WTC11 (cell line): Measurements from ENCODE around the gene NUDT22. TPM values are rescaled to one million over a fixed set of nuclear protein-coding genes. Genes with fewer than 3 reads are reported as not detected.

Experiments used
- ATAC-seq: fragments of 200-7000 bp; cut with Tn5 transposase; 2 replicates; pipeline ENCODE4 v1.10.0; 2021; ENCODE audit warnings: mild to moderate bottlenecking, moderate library complexity
- CTCF ChIA-PET: fragments of 300-600 bp; sonication (Branson Sonifier 250); formaldehyde crosslinking; loops from one replicate; lab custom pipeline; 2021; ENCODE audit warnings: antibody characterized with exemption; lab: Charles Lee
- POLR2A ChIA-PET: fragments of 350-600 bp; sonication (Branson Sonifier 250); formaldehyde crosslinking; loops from one replicate; lab custom pipeline; 2021; ENCODE audit warnings: antibody characterized with exemption; lab: Charles Lee
- DNase-seq: peaks from one replicate; pipeline ENCODE4 v3.0.0; 2021; ENCODE audit warnings: low spot score
- H3K27ac Mint-ChIP-seq: 2 replicates; pipeline ENCODE4 v1.8.0; 2021; ENCODE audit warnings: mixed read lengths
- H3K27me3 Mint-ChIP-seq: 2 replicates; pipeline ENCODE4 v1.8.0; 2021; ENCODE audit warnings: low read depth, mild to moderate bottlenecking, moderate library complexity, mixed read lengths
- H3K36me3 Mint-ChIP-seq: 2 replicates; pipeline ENCODE4 v1.8.0; 2021; ENCODE audit warnings: mixed read lengths
- H3K4me1 Mint-ChIP-seq: 2 replicates; pipeline ENCODE4 v1.8.0; 2022; ENCODE audit warnings: mixed read lengths
- H3K4me3 Mint-ChIP-seq: 2 replicates; pipeline ENCODE4 v1.8.0; 2021; ENCODE audit warnings: mild to moderate bottlenecking, moderate library complexity, mixed read lengths
- H3K9me3 Mint-ChIP-seq: 2 replicates; pipeline ENCODE4 v1.8.0; 2021; ENCODE audit warnings: mixed read lengths
- CREB1 ChIP-seq: sonication (generic); formaldehyde crosslinking; IDR thresholded peaks from 2 replicates; pipeline ENCODE4 v1.8.0; 2023; ENCODE audit warnings: mild to moderate bottlenecking, missing genetic modification reagents
- ELF4 ChIP-seq: sonication (generic); formaldehyde crosslinking; IDR thresholded peaks from 2 replicates; pipeline ENCODE4 v1.8.1; 2022; ENCODE audit warnings: low read depth, mild to moderate bottlenecking, moderate library complexity, missing genetic modification reagents
- GABPB1 ChIP-seq: sonication (generic); formaldehyde crosslinking; IDR thresholded peaks from 2 replicates; pipeline ENCODE4 v1.8.1; 2023; ENCODE audit warnings: mild to moderate bottlenecking, missing genetic modification reagents
- MYBL2 ChIP-seq: sonication (generic); formaldehyde crosslinking; IDR thresholded peaks from 2 replicates; pipeline ENCODE4 v1.8.1; 2023; ENCODE audit warnings: mild to moderate bottlenecking, moderate library complexity, missing genetic modification reagents
- NR2C2 ChIP-seq: sonication (generic); formaldehyde crosslinking; IDR thresholded peaks from 2 replicates; pipeline ENCODE4 v1.8.0; 2022; ENCODE audit warnings: mild to moderate bottlenecking, missing genetic modification reagents
- NR3C1 ChIP-seq: sonication (generic); formaldehyde crosslinking; conservative IDR thresholded peaks from 2 replicates; pipeline ENCODE4 v1.8.1; 2023; ENCODE audit warnings: low read depth, mild to moderate bottlenecking, missing genetic modification reagents
- SMAD3 ChIP-seq: sonication (generic); formaldehyde crosslinking; IDR thresholded peaks from 2 replicates; pipeline ENCODE4 v1.8.0; 2022; ENCODE audit warnings: missing genetic modification reagents, mild to moderate bottlenecking, borderline replicate concordance
- ZNF219 ChIP-seq: sonication (generic); formaldehyde crosslinking; IDR thresholded peaks from 2 replicates; pipeline ENCODE4 v1.8.0; 2023; ENCODE audit warnings: missing genetic modification reagents, mild to moderate bottlenecking, borderline replicate concordance
- ZNF396 ChIP-seq: fragments of 250-450 bp; sonication (Bioruptor Pico); IDR thresholded peaks from 2 replicates; pipeline ENCODE4 v1.8.0; 2021; ENCODE audit warnings: mild to moderate bottlenecking, moderate library complexity, borderline replicate concordance
- ZNF416 ChIP-seq: fragments of 250-450 bp; sonication (Bioruptor Pico); IDR thresholded peaks from 2 replicates; pipeline ENCODE4 v1.9.0; 2021; ENCODE audit warnings: mild to moderate bottlenecking, inconsistent platforms
- ZNF423 ChIP-seq: fragments of 250-450 bp; sonication (Bioruptor Pico); IDR thresholded peaks from 2 replicates; pipeline ENCODE4 v2.1.2; 2022; ENCODE audit warnings: mild to moderate bottlenecking, moderate library complexity
- total RNA-seq: library from RNA; stranded (reverse); gene quantifications from 3 replicates; pipeline ENCODE4 v1.2.3, GENCODE V29; 2021
- TF ChIP-seq, protein P1 (sequence below): sonication (generic); formaldehyde crosslinking; IDR thresholded peaks from 2 replicates; pipeline ENCODE4 v1.8.1; 2022; ENCODE audit warnings: low read depth, mild to moderate bottlenecking, moderate library complexity, missing genetic modification reagents, borderline replicate concordance
- TF ChIP-seq, protein P2 (sequence below): sonication (generic); formaldehyde crosslinking; IDR thresholded peaks from 2 replicates; pipeline ENCODE4 v1.8.0; 2023; ENCODE audit warnings: missing genetic modification reagents
- TF ChIP-seq, protein P3 (sequence below): sonication (generic); formaldehyde crosslinking; IDR thresholded peaks from 2 replicates; pipeline ENCODE4 v1.8.0; 2022; ENCODE audit warnings: mild to moderate bottlenecking, missing genetic modification reagents
- TF ChIP-seq, protein P4 (sequence below): sonication (generic); formaldehyde crosslinking; IDR thresholded peaks from 2 replicates; pipeline ENCODE4 v1.8.1; 2022; ENCODE audit warnings: mild to moderate bottlenecking, moderate library complexity, missing genetic modification reagents
- TF ChIP-seq, protein P5 (sequence below): sonication (generic); formaldehyde crosslinking; IDR thresholded peaks from 2 replicates; pipeline ENCODE4 v1.8.1; 2022; ENCODE audit warnings: missing genetic modification reagents, borderline replicate concordance
- TF ChIP-seq, protein P6 (sequence below): fragments of 250-450 bp; sonication (Bioruptor Pico); IDR thresholded peaks from 2 replicates; pipeline ENCODE4 v1.9.0; 2021; ENCODE audit warnings: mild to moderate bottlenecking
- TF ChIP-seq, protein P7 (sequence below): fragments of 250-450 bp; sonication (Bioruptor Pico); IDR thresholded peaks from 2 replicates; pipeline ENCODE4 v1.9.0; 2021; ENCODE audit warnings: mild to moderate bottlenecking

The NUDT22 gene
- total RNA-seq, 1 experiment from 2014 or later = 64.4 TPM

DNA sequence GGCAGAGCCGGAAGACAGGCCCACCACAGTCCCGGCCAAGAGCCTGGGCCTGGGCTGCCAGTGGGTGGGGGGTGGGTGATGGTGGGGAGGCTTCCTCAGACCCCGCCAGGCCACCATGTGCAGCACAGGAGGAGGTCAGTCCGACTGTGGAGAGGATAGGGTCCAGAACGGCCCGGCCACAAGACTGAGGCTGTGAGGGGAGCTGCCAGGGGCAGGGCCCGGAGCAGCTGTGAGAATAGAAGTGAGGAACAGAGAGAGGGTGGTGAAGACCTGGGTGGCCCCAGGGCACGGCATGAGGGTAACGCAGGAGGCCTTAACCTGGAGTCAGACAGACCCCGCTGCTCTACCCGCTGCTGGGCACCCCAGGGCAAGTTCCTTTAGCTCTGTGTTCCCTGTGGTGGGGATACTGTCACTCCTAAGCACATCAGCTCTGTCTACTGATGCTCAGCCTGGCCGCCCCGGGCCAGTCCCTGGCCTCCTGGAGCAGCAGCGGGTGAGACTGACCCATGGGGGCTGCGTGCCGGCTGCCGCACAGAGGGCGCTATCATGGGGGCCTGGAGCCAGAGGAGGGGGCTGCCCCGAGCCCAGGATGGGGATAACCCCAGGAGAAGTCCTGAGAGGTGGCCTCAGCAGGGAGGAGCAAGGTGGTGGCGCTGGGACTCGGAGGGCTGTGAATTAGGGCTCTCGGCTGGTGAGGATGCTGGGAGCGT is 17.8 kb upstream of the NUDT22 start (continued):
- TF ChIP-seq, protein P1, sequence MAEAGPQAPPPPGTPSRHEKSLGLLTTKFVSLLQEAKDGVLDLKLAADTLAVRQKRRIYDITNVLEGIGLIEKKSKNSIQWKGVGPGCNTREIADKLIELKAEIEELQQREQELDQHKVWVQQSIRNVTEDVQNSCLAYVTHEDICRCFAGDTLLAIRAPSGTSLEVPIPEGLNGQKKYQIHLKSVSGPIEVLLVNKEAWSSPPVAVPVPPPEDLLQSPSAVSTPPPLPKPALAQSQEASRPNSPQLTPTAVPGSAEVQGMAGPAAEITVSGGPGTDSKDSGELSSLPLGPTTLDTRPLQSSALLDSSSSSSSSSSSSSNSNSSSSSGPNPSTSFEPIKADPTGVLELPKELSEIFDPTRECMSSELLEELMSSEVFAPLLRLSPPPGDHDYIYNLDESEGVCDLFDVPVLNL (CRISPR knock-in tag) = no peak
- TF ChIP-seq ELF4 (CRISPR knock-in tag) = no peak
- TF ChIP-seq, all 79 proteins: peak for 0

DNA sequence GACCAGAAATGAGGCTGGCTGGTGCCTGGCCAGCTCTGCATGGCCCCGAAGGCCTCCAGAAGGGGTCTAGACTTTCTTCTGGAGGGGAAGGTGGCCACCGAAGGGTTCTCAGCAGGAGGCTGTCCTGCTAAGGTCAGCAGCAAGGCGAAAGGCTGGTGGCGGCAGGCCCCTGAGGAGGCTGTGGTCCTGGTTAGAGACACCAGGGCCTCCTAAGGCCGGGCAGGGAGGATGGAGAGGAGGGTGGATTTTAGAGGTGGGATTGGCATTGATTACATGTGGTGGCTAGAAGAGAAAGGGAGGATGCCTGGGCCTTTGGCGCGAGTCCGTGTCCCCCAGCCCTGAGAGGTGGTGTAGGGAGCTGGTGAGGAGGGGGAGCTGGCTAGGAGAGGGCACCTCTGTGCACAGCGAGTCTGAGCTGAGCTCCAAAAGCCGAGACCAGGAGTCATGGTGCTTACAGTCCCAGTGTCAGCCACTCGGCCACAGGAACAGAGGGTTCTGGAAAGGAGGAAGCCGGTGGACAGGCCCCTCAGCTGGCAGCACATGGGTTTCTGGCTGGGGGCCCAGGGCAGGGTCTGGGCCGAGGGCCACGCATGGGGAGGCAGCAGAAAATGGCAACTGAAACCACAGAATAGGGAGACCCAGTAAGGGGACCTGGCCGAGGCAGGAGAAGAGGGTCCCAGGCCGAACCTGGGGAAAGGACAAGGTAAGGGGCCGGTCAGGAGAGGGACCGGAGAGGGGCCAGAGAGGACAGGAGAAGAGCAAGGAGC is 17.1 kb upstream of the NUDT22 start:
- DNase-seq (no peak), ATAC-seq (no peak)
- H3K27ac Mint-ChIP-seq = no peak overlapping the region; the same call in 1 of the 2 replicates
- TF ChIP-seq SMAD3 (no peak), ZNF416 (no peak)
- TF ChIP-seq, protein P2, sequence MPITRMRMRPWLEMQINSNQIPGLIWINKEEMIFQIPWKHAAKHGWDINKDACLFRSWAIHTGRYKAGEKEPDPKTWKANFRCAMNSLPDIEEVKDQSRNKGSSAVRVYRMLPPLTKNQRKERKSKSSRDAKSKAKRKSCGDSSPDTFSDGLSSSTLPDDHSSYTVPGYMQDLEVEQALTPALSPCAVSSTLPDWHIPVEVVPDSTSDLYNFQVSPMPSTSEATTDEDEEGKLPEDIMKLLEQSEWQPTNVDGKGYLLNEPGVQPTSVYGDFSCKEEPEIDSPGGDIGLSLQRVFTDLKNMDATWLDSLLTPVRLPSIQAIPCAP (CRISPR knock-in tag) = no peak
- peaks cover 6% of the 10 kb centered on the region for H3K4me1 Mint-ChIP-seq
- peaks cover 10% of the 10 kb centered on the region for H3K36me3 Mint-ChIP-seq
- CTCF ChIA-PET = interaction anchor here (1.0 to 2.0 kb wide), 3 partner anchors 92 to 146 kb away, joined by 3 to 8 read pairs (median 6); no protein-coding TSS in a partner anchor
- POLR2A ChIA-PET = interaction anchor here (0.5 kb wide), 1 partner anchor 21 kb away, joined by 5 read pairs; no protein-coding TSS in a partner anchor
- no peaks in the 10 kb centered on the region for H3K27me3 Mint-ChIP-seq
- H3K9me3 Mint-ChIP-seq = no peaks in the 10 kb centered on the region
- H3K4me3 Mint-ChIP-seq = no peak overlapping the region

DNA sequence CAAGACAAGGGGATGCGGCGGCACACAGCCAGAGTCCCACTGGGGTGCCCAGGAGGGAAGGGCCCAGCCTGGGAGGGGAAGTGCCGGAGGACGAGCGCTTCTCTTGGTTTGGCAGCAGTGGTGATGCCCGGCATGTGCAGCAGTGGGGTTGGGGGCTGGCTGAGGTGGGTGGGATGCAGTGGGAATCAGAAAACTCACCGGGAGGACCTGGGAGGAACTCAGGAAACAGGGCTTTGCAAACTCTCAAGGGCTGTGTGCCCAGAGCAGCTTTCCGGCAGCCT is 16.6 kb upstream of the NUDT22 start:
- H3K27ac Mint-ChIP-seq = no peak overlapping the region
- no peaks in the 10 kb centered on the region for H3K27me3 Mint-ChIP-seq
- CTCF ChIA-PET = interaction anchor here (1.0 to 2.0 kb wide), 3 partner anchors 92 to 145 kb away, joined by 3 to 8 read pairs (median 6); no protein-coding TSS in a partner anchor
- H3K4me3 Mint-ChIP-seq = no peak overlapping the region
- no peak for DNase-seq
- POLR2A ChIA-PET = interaction anchor here (0.5 kb wide), 1 partner anchor 20 kb away, joined by 5 read pairs; no protein-coding TSS in a partner anchor
- TF ChIP-seq, protein P3, sequence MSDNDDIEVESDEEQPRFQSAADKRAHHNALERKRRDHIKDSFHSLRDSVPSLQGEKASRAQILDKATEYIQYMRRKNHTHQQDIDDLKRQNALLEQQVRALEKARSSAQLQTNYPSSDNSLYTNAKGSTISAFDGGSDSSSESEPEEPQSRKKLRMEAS = no peak
- TF ChIP-seq ZNF219 (CRISPR knock-in tag) = no peak
- TF ChIP-seq, protein P4, sequence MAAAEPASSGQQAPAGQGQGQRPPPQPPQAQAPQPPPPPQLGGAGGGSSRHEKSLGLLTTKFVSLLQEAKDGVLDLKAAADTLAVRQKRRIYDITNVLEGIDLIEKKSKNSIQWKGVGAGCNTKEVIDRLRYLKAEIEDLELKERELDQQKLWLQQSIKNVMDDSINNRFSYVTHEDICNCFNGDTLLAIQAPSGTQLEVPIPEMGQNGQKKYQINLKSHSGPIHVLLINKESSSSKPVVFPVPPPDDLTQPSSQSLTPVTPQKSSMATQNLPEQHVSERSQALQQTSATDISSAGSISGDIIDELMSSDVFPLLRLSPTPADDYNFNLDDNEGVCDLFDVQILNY (CRISPR knock-in tag) = no peak
- TF ChIP-seq NR2C2 = no peak
- TF ChIP-seq MYBL2 (CRISPR knock-in tag) = no peak
- TF ChIP-seq GABPB1 (CRISPR knock-in tag) = no peak
- no peak for TF ChIP-seq ZNF396 (CRISPR knock-in tag)
- TF ChIP-seq, protein P5, sequence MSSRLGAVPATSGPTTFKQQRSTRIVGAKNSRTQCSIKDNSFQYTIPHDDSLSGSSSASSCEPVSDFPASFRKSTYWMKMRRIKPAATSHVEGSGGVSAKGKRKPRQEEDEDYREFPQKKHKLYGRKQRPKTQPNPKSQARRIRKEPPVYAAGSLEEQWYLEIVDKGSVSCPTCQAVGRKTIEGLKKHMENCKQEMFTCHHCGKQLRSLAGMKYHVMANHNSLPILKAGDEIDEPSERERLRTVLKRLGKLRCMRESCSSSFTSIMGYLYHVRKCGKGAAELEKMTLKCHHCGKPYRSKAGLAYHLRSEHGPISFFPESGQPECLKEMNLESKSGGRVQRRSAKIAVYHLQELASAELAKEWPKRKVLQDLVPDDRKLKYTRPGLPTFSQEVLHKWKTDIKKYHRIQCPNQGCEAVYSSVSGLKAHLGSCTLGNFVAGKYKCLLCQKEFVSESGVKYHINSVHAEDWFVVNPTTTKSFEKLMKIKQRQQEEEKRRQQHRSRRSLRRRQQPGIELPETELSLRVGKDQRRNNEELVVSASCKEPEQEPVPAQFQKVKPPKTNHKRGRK (CRISPR knock-in tag) = no peak
- no peak for TF ChIP-seq CREB1 (CRISPR knock-in tag)
- TF ChIP-seq, protein P6, sequence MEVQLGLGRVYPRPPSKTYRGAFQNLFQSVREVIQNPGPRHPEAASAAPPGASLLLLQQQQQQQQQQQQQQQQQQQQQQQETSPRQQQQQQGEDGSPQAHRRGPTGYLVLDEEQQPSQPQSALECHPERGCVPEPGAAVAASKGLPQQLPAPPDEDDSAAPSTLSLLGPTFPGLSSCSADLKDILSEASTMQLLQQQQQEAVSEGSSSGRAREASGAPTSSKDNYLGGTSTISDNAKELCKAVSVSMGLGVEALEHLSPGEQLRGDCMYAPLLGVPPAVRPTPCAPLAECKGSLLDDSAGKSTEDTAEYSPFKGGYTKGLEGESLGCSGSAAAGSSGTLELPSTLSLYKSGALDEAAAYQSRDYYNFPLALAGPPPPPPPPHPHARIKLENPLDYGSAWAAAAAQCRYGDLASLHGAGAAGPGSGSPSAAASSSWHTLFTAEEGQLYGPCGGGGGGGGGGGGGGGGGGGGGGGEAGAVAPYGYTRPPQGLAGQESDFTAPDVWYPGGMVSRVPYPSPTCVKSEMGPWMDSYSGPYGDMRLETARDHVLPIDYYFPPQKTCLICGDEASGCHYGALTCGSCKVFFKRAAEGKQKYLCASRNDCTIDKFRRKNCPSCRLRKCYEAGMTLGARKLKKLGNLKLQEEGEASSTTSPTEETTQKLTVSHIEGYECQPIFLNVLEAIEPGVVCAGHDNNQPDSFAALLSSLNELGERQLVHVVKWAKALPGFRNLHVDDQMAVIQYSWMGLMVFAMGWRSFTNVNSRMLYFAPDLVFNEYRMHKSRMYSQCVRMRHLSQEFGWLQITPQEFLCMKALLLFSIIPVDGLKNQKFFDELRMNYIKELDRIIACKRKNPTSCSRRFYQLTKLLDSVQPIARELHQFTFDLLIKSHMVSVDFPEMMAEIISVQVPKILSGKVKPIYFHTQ (CRISPR knock-in tag) = no peak
- no peak for TF ChIP-seq ZNF423 (CRISPR knock-in tag)
- TF ChIP-seq, protein P7, sequence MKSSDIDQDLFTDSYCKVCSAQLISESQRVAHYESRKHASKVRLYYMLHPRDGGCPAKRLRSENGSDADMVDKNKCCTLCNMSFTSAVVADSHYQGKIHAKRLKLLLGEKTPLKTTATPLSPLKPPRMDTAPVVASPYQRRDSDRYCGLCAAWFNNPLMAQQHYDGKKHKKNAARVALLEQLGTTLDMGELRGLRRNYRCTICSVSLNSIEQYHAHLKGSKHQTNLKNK (CRISPR knock-in tag) = no peak; the same call in 1 of the 2 replicates
- TF ChIP-seq NR3C1 (CRISPR knock-in tag) = no peak
- H3K9me3 Mint-ChIP-seq = no peaks in the 10 kb centered on the region
- ATAC-seq = no peak
- H3K4me1 Mint-ChIP-seq = peaks cover 3% of the 10 kb centered on the region
- peaks cover 5% of the 10 kb centered on the region for H3K36me3 Mint-ChIP-seq
